NCI-H1105 treated with DMSO at 0.1 percent for 48 hours (cell line): ENCODE results near the gene RGPD5.
"Not testable (repeated sequence)": the region's sequence is repeated elsewhere in the genome, so short reads cannot be mapped to it uniquely, and the experiment has no call there.

ENCODE experiments used
- DNase-seq: peaks from one replicate; lab custom pipeline; 2025; lab: John Stamatoyannopoulos, UW

The RGPD5 gene

DNA sequence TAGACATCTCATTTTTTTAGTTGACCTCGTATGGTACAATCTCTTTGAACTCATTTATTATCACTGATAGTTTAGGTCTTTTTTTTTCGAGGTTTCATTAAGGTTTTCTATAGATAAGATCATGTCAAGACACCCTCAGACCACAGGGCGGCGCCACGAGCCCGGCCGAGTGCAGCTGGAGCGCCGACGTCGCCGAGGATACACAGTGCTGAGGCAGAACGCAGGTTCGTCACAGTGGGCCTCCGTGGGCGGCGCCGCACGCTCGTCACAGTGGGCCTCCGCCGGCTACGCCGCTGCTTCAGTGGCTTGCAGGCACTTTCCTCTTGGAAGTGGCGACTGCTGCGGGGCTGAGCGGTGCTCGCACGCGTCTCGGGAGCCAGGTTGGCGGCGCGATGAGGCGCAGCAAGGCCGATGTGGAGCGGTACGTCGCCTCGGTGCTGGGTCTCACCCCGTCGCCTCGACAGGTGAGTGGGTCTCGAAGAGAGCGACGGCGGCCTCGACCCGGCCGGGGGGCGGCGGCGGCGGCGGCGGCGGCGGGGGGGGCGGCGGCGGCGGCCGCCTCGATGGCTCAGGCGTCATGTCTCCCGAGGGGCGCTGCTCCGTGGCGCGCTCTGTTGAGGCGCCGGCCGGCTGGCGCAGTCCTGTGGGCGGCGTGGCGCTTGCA lies at the start of gene RGPD5:
Gene RGPD5 (plus strand): TSS at position 232 of the 664 bp plus-strand sequence. CDS start 161 bp downstream, at position 393.
- DNase-seq = not testable (repeated sequence)

DNA sequence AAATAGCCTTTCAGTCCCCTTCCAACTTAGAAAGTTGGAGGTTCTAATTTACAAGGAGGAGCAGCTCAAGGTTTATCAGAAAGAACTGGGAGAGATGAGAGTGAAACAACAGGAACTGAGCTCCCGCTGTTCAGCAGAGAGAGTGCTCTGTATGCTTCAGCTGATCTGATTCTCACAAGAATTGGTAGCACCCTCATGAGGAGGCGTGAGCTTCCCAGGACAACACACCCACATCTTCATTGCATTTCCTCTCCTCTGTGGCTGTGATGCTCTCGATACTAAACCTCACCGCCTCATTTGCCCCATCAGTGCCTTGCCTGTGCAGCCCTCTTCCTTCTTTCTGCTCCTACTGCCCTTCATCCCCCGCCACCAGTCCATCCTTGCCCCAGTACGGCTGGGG lies 42.5 kb upstream of the RGPD5 start:
- not testable (repeated sequence) for DNase-seq

DNA sequence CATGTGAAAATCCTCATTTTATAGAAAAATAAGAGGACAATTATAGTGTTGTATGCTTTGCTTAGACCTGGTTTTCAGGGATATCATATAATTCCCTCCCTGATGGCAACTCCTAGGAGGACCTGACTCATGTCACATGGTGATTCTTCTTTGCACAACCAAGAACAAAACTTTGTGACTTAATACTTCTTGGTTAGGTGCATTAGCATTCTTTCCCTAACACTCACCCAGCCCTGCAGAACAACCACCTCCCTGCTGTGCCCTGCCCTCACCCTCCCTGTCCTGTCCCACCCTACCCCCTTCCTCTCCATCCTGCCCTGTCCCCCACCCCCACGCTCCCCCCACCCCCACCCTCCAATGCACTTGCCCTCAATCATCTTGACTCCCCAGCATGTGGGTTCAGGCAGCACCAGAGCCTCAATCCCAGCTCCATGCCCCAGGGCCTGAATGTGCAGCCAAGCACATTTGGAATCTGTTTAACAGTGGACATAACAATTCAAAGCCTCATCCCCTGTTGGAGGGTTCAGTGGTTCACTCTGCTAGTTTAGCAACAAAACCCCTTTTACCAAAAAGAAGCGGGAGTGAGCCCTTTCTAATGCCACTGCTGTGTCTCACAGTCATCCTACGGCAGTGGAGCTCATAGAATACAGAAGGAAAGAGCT lies 36.8 kb upstream of the RGPD5 start:
- DNase-seq = not testable (repeated sequence)

DNA sequence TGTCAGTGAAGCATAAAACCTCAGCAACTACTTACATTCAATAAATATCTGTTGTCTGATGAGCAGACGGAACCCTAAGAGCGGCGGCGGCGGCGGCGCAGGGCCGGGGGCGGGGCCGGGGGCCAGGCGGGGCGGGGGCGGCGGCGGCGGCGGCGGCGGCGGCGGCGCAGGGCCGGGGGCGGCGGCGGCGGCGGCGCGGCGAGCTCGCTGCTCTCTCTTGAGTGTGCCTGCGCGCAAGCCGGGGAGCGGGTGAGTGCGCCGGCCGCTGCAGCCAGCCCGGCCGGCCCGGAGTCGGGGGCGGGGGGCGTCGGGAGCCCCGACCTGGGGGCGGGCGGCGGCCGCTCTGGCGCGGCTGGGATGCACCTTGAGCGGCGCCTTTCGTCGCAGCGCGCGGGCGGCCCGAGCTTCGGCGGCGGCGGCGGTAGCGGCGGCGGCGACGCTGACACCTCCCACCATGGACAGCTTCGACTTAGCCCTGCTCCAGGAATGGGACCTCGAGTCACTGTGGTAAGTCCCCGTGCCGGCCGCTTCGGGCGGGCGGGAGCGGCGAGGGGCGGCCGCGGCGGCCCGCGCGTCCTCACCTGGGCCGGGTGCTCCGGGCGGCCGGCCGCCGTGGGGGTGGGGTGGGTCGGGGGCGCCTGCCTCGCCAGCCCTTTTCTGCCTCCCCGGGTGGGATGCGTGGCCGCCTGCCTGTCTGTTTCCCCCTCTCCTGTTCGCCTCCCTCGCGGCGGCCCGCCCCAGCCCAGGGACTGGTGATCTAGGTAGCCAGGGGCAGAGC lies 33.7 kb upstream of the RGPD5 start:
- DNase-seq = not testable (repeated sequence)

DNA sequence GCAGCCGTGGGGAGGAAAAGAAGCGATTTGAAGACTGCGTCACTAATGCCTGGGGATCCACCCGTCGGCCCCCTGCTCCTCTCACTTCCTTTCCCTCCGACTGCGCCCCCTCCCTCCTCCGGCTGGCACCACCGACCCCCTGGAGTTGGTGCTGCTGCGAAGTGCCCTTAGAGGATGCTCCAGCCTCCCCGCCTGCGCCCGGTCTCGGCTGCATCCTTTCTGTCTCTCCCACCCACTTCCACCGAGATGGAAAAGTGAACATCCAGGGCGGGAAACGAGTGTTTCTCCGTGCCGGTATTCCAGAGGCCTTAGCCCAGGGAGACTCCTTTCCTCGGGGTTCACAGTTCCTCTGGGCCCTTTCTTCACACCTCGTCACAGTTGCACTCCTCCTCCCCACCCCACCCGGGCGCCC lies 33.1 kb upstream of the RGPD5 start:
- not testable (repeated sequence) for DNase-seq

DNA sequence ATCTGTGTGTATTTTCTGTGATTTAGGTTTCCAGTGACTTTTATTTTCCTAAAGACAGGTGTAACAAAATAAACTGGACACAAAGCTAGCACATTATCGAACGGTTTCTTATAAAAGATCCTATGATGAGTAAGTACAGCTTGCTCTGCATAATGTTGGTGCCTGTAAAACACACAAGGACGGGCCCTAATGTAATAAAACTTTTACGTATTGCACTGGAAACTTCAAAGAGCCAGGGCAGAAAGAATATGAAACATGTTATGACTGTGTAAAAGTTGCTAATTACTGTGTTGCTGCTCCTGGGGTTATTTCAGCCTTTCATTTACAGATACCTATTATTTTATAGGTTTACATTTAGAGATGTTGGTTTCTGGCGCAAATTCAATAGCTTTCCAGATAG lies 32.1 kb upstream of the RGPD5 start:
- DNase-seq = not testable (repeated sequence)

DNA sequence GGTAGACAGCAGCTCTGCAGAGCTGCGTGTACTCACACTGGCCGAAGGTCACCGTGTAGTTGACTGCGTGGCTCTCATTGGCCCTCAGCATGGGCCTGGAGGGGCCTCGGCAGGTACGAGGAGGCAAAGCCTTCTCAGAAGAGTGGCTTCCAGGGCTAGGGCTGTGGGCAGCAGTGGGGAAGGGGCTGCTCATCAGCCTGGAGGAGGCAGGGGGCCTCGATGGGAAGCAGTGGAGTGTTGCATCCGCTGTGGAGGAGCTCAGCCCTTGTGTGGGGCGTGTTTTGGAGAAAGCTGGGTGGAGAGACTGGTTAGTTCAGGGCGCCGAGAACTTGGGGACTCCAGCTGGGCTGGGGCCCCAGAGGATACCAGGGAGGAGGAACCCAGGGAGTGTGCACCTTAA lies 28.0 kb upstream of the RGPD5 start:
- not testable (repeated sequence) for DNase-seq

DNA sequence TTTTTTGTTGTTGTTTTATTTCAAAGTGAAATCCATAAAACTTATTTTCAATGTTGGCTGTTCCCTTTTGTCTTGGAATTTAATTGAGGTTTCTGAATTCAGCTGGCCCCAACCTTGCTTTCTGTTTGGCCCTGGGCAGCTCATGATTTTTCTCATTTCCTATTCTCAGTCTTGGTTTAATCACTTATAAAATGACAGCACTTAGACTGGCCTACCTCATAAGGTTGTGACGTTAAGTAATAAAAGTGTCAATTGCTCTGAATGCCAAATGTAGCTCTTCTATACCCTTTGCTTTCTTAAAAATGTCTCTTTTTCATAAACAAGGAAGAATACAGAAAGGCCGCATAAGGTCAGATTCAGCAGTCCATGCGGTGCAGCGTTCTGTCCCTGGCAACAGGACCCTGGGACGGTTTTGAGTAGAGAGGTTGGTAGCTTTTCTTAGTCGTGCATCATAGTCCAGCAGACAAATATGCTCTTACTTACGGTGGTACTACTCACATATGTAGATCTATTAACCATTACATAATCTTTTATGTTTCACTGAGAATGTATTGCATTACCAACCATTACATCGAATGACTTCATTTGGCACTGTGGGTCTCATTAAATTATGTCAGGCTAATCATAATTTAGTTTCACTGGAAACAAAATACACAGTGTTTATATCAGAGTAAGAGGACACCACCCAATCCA lies 27.1 kb upstream of the RGPD5 start:
- DNase-seq = not testable (repeated sequence)

DNA sequence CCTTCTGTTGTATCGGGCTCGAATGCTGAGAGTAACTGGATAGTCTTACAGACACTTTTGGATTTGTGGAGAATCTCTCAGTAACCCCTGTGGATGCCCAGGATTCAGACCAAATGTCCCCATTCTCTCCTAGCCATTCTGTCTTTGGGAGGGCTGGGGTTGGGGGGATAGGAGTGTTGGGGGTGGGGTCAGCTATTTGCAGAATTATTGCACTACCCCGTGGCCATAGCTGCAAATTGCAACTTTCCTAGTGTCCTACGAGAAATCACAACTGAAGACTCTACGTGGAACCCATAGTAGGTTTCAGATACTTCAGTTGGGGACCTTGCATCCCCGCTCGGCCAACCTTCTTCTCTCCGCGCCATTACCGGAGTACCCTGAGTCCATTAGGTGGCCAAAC lies 25.2 kb upstream of the RGPD5 start:
- not testable (repeated sequence) for DNase-seq

DNA sequence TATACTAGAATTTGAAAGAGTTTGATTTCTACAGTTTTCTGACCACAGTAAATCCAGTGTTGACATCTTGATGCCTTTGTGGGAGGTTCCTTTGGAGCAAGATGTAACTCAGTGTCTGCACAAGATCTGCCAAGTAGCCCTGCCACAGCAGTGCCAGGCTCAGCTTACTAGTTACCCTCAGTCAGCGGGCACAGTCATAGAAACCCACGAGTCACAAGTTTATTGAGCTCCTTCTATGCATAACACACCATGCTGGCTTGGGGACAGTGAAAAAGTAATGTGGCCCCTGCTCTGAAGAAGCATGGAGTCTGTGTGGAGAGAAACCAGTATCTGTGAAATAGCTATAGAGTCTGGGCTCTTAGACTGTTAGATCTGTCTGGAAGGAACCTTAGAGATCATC lies 15.0 kb upstream of the RGPD5 start:
- DNase-seq = not testable (repeated sequence)

DNA sequence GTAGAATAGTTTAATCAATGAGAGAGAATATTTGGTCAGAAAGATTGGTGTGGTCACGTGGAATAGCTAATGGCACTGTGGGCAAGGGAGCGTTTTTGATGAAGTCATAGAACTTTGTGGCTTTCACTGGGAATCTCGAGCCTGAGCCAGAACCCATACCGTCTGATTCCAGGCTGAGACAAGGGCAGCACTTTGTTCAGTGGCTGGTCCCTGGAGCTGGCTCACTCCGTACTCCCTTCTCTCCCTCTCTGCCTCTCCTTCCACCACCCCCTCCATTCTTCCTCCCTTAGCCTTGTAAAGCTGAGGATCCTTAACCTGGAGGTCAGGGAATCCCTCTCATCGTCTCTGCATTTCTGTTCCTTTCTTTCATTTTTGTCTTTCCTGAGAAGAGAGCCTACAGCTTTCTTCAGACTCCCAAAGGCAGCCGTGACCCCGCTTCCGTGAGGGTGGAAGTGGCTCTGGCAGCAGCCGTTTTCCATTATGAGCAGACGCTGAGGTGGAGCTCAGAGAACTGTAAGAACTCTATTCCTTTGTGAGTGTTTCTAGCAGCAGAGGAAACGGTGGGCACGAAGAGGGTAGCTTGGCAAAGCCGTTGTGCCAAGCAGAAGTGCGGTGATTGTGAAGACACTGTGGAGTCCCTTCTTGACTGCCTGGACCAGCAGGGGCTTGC lies 12.8 kb upstream of the RGPD5 start:
- not testable (repeated sequence) for DNase-seq

DNA sequence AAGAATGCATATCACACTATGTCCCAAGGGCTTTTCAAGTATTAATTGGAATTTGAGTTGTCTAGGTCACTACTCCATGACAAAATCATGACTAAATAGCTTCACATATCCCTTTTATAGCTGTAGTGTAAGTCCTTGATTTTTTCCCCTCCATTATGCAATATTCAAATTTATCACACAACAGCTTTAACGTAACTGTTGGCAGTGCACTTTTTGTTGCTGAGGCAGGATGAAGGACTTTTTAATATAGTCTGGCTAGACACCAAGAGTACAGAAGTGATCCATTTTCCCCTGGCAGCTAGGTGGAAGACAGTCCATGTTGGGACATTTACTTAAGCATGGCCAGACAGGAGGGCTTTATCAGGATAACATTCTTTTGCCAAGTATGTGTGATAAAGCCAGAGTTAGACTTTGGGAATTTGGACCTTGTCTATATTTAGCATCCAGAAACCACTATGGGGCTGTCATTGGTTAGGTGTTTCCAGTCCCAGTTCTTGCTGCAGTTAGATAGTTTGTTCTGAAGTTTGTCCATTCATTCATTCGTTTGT lies 11.6 kb upstream of the RGPD5 start:
- DNase-seq = not testable (repeated sequence)

DNA sequence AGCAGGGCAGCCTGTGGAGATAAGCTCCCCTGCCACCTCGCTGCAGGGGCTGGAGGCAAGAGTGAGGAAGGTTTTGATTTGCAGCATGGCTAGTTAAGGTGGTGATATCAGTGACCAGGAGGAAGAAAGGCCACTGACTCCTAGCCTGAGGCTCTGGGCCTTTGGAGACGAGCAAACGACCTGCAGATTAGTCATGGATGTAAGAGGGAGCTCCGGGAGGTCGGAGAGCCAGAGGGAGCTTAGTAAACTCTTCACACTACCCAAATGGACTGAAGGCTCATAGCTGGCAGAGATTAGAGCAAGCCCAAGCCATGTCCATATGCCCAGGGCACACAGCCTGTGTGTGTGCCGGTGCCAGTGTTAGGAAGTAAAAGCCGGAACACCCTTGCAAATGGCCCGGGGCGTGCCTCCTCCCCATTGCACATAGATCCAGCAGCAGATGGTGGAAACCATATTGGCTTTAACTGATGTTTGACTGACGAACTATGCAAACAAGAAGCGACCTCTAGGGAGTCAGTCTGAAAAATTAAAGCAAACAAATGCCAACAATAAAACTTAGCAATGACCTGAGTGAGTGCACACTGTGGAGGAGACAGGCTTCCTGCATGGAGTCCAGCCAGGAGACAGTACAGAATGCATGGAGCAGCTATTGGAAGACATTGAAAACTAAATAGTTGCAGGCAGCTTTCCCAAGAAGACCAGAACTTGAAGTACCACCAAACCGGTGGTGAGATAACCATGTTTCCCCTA lies 2.4 kb upstream of the RGPD5 start:
- not testable (repeated sequence) for DNase-seq

DNA sequence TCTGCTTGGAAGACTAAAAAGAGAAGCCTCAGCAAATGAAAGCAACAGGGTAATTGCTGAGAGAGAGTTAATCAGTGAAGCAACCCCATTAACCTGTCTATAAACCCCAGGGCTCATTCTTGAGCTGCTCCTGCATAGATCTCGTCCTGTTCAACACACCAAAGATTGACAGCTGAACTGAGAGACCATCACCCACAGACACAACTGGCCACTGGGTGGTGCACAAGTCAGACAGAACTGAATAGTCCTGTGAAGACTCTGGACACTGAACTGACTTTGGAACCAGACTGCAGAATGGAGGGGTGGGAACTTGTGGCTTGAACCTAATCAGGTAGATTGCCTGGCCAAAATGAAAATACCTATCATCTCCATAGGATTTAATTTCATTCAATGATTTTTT lies 1.4 kb upstream of the RGPD5 start:
- not testable (repeated sequence) for DNase-seq

DNA sequence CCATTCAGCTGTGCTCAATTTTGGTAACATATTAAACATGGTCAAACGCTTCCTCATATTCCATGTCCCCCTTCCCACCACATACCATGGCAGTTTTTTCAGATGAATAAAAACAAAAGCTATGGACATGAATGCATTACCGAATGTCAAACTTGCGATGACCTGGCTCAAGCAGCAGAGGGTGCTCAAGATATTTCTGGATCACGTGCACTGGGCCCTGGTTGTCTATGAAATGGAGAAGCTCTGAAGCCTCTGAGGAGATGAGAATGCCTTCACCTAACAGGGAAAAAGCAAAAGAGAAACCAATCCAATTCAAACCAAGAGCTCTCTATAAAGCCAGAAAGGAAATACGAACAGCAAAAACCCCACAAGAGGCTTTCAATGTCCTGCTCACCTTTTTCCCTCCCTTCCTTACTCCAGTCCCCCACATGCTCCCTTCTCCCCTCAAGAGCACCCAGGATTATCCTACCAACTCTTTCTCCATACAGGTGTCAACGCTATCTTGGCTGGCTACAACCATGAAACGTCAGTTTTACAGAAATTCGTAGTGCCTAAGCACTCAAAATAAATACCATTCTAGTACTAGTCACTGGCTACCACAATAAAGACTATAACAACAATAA lies 77.1 kb downstream of the RGPD5 start:
- DNase-seq = not testable (repeated sequence)

DNA sequence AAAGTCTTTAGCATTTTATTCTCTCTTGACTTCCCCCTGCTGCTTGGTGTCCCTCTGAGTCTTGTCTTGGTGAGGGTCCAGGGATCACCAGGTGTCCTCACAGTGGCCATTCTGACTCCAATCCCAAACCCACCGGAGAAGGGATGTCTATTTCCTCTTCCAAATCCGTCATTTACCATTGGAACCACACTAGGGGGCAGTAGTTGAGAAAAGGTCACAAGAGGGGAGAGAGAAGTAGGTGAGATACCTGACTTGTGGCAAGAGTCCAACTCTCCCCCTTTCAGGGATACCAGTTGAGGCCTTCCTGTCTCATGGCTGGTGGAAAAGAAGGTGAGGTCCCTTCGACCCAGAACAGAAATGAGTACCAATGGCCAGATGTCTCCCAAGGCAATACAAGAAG lies 82.5 kb downstream of the RGPD5 start:
- not testable (repeated sequence) for DNase-seq

DNA sequence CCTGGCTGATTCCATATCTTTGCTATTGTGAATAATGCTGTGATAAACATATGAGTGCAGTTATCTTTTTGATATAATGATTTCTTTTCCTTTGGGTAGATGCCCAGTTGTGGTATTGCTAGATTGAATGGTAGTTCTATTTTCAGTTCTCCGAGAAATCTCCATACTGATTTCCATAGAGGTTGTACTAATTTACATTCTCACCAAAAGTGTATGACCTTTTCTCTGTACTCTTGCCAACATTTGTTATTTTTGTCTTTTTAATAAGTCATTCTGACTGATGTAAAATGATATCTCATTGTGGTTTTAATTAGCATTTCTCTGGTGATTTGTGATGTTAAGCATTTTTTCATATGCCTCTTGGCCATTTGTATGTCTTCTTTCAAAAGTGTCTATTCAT lies 88.0 kb downstream of the RGPD5 start:
- not testable (repeated sequence) for DNase-seq

DNA sequence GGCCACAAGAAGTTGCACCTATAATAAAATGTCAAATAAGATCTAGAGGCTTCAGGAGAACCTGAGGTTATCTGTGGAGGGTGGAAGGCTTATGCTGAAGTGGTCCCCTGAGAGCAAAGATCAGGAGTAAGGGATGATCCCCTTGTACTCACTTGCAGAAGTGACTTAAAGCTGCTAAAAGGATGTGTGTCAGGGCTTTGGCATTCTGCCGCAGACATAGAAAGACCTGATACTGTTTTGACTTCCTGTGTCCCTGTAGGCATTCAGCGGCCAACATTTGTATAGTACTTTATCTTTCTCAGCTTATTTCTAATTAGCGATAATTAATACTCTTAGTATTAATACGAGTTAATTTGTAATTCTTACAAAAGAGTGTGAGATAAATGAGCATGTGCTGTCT lies 94.3 kb downstream of the RGPD5 start:
- DNase-seq = not testable (repeated sequence)

DNA sequence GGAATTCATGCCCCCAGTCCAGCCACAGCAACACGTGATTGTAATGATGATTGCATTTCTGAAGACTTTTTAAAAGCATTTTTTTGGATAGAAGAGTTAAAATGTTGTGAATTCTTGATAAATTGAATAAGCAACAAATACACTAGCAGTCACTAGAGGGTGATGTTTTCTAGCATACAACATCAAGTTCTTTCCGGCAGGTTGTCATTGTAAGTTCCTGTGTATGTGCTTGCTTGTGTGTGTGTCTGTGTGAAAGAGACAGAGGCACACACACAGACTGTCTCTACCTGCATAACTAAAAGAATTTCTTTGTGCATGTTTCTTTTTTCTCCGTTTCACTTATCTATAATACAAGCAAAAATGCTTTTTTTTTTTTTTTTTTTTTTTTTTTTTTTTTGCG lies 95.8 kb downstream of the RGPD5 start:
- not testable (repeated sequence) for DNase-seq

DNA sequence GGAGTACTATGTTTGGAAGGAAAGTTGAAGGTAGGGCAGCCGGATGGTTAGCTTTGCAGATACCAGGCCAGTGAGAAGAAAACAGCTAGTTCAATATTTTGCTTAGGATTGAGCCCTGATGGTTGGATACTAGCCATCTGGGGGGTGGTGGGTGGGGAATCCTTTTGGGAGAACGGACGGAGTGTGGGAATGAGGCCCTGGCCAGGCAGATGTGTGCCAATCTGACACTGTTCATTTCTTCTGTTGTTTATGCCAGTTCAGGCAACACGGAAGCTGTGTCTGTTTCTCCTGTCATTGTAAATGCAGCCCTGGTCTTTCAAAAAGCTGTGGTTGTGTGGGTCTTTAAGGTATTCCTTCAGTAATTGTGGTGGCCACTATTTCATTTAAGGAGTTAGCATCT lies 96.9 kb downstream of the RGPD5 start:
- DNase-seq = not testable (repeated sequence)
